Activated CD4-positive, alpha-beta T cell treated with anti-CD3 and anti-CD28 coated beads, Interleukin-2, amount 50 U/mL, for 1 hour (primary cell): ENCODE measurements around the gene NENF.
"Not testable (repeated sequence)": the region's sequence is repeated elsewhere in the genome, so short reads cannot be mapped to it uniquely, and the experiment has no call there.

Experiments
- DNase-seq: peaks from one replicate; pipeline ENCODE4 v3.0.0-alpha.2; 2020

NENF gene

GRCh38 chr1:212461916-212462660 is 29.4 kb downstream of the NENF start:
- no peak for DNase-seq

DNA sequence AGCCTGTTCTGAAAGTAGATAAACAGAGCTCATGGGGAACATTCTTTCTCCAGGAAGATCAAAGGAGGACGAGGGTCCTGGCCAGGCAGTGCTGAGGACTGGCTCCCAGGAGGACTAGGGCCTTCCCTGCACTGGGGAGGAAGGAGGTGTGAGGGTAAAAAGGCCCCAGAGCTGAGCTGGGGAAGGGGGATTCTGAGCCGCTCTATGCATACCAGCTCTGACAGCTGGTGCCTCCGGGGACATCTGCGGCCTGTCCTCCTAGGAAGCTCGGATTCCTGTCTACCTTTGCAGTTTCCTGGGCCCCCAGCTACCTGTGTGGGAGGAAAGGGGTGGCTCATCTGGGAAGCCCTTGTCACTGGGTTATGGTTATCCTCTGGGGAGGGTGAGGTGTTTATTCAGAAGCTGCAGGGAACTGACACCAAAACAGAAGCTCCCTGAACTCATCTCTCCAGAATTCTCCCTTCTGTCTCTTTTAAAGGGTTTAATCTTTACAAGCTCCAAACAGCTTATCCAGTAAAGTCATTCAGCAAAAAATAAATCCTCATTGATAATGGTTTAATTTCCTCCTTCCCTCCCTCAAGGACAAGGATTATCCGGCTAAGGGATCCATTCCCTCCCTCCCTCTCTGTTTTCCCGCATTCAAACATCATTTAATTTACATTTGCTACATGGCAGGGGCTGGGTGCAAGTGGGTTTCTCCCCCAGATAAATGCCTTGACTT is 31.0 kb downstream of the NENF start:
- no peak for DNase-seq

DNA sequence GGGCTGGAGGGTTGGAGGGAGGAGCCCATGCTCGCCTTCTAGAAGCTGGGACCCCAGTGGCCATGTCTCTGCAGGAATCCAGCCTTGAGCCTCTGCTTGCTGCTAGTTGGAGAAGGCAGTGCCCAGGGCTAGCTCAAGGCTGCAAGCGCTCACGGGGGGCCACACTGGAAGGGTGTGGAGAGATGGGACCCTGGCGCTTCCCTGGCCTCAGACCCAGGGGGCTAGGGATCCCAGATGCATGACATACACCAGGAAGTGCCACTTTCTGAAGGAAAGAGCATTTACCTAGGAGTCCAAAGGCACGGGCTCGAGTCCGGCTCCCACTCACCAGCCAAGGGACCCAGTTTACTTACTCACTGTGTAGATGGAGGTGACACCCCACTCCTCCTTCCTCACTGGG is 32.6 kb downstream of the NENF start:
- no peak for DNase-seq

GRCh38 chr1:212466437-212466836 is 33.7 kb downstream of the NENF start:
- DNase-seq, result no peak

- DNase-seq, result no peak
Observed at GRCh38 chr1:212466898-212467650, 34.4 kb downstream of the NENF start.

- DNase-seq, result no peak
Observed at GRCh38 chr1:212467843-212468482, 35.2 kb downstream of the NENF start.

DNA sequence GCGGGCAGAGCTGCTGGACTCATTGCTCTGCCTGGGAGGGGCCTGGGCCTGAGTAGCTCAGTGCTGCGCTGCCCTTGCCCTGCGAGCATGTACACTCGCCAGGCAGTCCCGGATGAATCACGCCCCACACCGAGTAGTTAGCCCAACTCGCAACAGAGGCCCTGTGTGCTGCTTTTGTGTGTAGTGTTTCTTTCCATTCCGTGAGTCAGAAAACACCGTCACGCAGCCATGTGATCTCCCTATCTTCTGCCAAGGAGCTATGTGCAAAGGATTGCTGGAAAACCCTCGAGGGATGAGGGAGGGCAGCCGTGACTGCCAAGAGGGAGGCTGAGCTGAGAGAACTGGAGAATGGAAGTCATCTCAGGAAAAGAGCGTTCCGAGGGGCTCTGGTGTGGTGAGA is 37.3 kb downstream of the NENF start:
- DNase-seq, result no peak

GRCh38 chr1:212471286-212471685 is 38.6 kb downstream of the NENF start:
- DNase-seq, result no peak

DNA sequence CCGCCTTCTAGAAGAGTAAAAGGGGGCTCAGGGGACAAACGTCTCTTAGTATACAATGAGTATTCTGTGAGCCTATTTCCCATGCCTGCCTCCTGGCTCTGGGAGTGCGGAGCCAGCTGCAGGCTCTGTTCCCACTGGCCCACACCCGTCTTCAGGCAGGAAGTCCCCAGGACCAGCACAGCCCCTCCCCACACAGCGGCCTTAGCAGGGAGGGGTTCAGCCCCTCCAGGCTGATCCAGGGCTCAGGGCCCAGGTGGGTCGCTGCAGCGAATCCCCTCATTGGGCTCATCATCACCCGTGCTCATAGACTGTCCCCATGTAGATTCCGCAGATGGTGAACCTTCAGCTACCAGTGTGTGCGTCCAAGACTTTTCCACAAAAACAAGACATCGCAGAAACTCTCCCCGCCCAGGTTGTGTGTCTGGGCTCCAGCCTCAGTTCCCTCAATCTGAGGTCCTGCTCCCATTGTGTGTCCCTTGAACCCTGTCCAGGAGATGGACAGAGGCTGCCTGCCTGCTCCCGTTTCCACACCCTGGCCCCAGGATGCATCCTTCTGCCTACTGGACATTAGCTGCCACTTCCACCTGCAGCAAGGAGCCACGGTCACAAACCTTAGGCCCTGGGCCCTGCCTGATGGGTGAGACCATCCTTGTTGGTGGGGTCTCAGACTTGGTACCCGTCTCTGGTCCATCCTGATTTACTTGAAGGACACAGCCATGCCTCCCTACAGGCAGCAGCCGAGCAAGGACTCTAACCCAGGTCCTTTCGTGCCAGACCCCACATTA is 39.4 kb downstream of the NENF start:
- DNase-seq, result no peak

DNA sequence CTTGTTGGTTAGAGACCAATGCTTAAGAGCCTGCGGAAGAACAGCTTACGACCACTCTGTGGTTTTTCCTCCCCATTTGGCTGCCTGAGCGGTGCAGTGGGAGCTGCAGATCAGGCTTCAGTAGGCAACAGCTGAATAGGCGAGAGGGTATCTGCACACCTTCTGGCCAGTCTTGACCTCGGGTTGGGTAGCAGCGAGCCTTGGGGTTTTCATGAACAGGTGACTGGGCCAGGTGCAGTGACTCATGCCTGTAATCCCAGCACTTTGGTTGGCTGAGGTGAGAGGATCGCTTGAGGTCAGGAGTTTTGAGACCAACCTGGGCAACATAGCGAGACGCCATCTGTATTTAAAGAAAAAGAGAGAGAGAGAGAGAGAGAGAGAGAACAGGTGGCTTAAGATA is 41.0 kb downstream of the NENF start:
- no peak for DNase-seq

DNA sequence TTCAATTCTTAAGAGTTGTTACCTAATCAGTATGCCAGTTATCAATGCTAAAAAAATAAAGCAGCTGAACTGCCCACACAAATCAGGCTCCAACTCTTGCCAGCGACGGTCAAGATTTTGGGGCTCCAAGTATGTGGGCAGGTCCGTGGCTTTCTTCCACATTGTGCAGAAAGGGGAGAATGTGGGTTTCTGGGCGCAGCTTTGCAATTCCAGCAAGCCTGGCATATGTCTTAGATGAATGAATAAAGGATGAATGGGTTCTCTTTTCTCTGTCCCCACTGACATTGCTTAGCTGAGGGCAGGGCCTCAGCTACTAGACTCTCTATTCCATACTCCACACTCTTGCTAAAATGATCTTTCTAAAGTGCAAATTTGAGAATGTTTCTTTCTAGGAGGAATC is 42.4 kb downstream of the NENF start:
- no peak for DNase-seq

DNA sequence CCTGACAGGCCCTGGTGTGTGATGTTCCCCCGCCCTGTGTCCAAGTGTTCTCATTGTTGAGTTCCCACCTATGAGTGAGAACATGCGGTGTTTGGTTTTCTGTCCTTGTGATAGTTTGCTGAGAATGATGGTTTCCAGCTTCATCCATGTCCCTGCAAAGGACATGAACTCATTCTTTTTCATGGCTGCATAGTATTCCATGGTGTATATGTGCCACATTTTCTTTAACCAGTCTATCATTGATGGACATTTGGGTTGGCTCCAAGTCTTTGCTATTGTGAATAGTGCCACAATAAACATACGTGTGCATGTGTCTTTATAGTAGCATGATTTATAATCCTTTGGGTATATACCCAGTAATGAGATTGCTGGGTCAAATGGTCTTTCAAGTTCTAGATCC is 43.1 kb downstream of the NENF start:
- DNase-seq, result not testable (repeated sequence)

DNA sequence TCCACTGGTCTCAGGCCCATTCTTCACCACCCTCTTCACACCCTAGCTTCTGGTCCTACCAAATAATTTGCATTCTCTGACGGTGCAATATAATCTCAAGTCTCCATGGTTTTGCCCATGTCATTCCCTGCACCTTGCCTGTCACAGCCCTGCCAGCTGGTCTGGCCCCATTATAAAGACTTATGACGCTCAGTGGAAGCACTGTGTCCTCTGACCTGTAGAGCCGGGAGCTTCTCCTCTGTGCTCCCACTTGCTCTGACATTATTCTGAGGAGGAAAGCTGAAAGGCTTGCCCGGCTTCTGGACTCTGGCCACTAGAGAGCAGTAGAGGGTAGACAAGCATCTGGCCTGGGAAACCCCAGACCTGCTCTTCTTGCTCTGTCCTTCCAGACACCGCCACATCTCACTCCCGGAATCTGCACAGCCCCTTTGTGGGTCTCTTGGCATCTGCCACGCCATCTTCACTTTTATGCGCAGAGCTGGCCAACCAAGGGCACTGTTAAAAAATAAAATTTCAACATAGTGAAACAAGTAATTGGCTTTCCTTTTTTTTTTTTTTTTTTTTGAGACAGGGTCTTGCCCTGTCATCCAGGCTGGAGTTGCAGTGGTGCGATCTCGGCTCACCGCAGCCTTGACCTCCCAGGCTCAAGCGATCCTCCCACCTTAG is 44.4 kb downstream of the NENF start:
- peak; percentile 68 for DNase-seq

DNA sequence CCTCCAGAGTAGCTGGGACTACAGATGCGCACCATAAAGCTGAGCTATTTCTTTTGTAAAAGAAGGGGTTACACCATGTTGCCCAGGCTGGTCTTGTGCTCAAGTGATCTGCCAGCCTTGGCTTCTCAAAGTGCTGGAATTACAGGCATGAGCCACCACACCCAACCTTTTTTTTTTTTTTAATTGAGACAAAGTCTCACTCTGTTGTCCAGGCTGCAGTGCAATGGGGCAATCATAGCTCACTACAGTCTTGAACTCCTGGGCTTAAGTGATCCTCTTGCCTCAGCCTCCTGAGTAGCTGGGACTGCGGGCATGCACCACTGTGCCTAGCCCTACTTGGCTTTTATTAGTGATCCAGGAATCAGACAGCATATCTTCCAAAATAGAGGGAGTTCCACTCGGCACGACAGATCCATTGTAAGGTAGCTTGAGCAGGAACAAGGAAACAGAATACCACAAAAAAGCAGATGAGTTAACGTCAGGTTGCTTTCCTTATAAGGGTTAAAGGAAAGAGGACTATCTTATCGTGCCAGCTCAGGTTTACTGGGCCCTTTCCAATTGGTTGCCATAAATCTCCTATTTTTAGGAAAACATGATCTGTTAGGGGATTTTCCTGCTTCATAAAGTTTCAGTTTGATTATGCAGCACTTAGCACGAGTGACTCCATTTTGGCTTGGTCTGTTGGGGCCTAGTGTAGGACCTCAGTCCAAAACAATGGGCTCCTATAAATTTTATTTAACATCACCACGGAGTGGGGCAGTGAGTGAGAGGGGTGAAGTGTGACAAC is 45.2 kb downstream of the NENF start:
- DNase-seq, result no peak

DNA sequence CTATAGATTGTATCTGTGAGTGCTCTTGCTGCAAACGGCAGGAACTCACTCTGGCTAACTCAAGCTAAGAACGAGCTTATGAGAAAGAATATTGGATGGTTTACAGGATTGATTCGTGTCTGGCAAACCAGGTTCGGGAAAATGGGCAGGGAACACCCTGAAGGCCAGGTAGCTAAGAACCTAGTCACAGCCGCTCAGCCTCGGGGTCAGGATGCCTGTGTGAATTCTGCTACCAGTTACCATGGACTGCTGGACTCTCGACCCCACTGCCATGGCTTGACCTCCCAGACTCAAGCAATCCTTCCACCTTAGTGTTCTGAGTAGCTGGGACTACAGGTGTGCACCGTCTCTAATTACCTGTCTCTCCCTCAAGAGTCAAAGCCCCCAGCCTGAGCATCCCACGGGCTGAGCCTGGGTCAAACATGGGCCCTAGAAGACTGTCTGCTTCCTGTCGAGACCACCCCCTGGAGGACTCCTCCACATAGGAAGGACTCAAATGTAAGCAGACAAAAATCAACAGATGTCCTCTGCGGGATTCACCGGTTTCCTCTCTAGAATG is 45.8 kb downstream of the NENF start:
- DNase-seq, result no peak

GRCh38 chr1:212479188-212479587 is 46.5 kb downstream of the NENF start:
- DNase-seq, result no peak

GRCh38 chr1:212480711-212481437 is 48.2 kb downstream of the NENF start:
- DNase-seq, result not testable (repeated sequence)

DNA sequence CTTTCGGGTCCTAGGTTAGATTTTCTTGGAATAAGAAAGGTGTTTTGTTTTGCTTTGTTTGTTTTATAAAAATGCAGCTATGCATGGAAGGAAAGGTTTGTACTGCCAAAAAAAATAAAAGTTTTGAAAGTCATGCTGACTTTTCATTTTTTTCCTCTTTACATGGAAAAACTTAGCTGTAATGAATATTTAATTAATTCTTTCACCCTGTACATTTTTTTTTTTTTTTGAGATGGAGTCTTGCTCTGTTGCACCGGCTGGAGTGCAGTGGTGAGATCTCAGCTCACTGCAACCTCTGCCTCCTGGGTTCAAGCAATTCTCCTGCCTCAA is 48.7 kb downstream of the NENF start:
- DNase-seq, result no peak

DNA sequence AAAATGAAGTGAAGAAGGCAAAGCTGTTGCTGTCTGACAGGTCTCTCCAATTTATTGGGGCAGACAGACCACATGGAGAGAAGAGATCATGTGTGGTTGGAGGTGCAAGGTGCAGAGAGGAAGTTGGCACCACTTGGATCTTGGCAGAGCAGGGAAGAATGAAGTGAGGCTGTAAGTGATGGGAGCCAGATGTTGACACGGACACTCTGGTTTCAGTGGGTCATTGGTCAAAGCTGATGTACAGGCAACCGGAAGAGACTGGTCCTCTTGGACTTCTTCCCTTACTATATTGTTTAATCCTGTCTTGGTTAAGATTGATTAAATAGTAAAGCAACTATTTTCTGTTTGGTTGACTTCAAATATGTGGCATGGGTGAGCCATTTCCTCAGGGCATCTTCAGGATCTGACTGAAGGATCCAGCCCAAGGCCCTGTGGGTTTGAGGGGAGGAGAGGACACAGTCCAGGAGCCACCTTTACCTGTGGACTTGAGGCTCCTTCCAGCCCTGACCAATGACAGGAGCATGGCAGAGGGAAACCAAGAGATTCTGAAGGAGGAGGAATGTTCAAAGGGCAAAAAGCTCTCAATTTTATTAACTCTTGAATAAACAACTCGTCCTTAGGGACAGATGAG is 49.4 kb downstream of the NENF start:
- DNase-seq, result no peak
